Epithelial cell of esophagus (primary cell): ENCODE data around the gene ABI1.
"Not testable (repeated sequence)": the region's sequence is repeated elsewhere in the genome, so short reads cannot be mapped to it uniquely, and the experiment has no call there.

ENCODE experiments used
- DNase-seq: peaks from one replicate; pipeline ENCODE4 v3.0.0; 2010; ENCODE audit warnings: low read depth
- H3K4me3 ChIP-seq: 2 replicates; pipeline ENCODE4 v1.5.1; 2011; ENCODE audit warnings: mild to moderate bottlenecking, low read length, control low read depth
- CTCF ChIP-seq: IDR thresholded peaks from 2 replicates; pipeline ENCODE4 v1.5.1; 2011; ENCODE audit warnings: low read depth, mild to moderate bottlenecking, low read length, control low read depth, inconsistent platforms; ENCODE audit not compliant: insufficient read depth; ENCODE audit errors: missing control alignments

The ABI1 gene

GRCh38 chr10:26860102-26860442 is 686 bp downstream of the ABI1 start:
- DNase-seq: peak; percentile 91
- peak overlapping the region; percentile 67 for H3K4me3 ChIP-seq
- no peak for TF ChIP-seq CTCF

GRCh38 chr10:26859241-26860101 is 1.3 kb downstream of the ABI1 start:
- peak overlapping the region; percentile 67 for H3K4me3 ChIP-seq
- TF ChIP-seq CTCF: no peak
- no peak for DNase-seq

- no peak for TF ChIP-seq CTCF
- H3K4me3 ChIP-seq: peak overlapping the region; percentile 67
- peak; percentile 94 for DNase-seq
Measured at GRCh38 chr10:26858707-26859034, 2.1 kb downstream of the ABI1 start.

GRCh38 chr10:26857991-26858706 is 2.6 kb downstream of the ABI1 start:
- no peak for TF ChIP-seq CTCF
- peak overlapping the region; percentile 36 for H3K4me3 ChIP-seq
- DNase-seq: peak; percentile 53

GRCh38 chr10:26857553-26857952 is 3.2 kb downstream of the ABI1 start:
- peak overlapping the region; percentile 36 for H3K4me3 ChIP-seq
- not testable (repeated sequence) for DNase-seq

- H3K4me3 ChIP-seq: no peak overlapping the region
- DNase-seq: peak; percentile 74
- no peak for TF ChIP-seq CTCF
Measured at GRCh38 chr10:26855186-26855585, 5.6 kb downstream of the ABI1 start.

- TF ChIP-seq CTCF: no peak
- no peak overlapping the region for H3K4me3 ChIP-seq
- DNase-seq: peak; percentile 35
Measured at GRCh38 chr10:26854524-26854923, 6.2 kb downstream of the ABI1 start.
